GM21390 (cell line): Measurements from ENCODE around the gene CACHD1.

ENCODE experiments used
- ATAC-seq: cut with Tn5 transposase; IDR thresholded peaks from one replicate; pipeline ENCODE4 v1.9.1; 2021; ENCODE audit not compliant: unreplicated experiment

Gene CACHD1

DNA sequence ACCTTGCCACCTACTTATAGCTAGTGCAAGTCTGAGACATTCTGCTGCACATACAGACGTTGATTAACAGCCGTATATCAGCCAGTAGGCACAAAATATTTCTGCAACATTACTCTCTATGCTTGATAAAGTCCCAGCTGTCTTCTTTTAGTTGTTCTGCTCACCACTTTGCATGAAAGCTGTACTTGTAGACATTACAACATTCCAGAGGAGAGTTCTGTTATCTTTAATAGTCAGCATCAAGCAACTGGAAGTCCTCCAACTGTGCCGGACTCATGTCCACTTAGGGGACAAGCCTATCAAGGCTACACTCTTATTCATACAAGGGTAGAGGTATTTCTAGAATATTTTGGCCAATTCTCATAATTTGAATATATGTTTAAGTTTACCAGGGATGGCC, 50.0 kb downstream of the CACHD1 start:
- ATAC-seq: no peak

DNA sequence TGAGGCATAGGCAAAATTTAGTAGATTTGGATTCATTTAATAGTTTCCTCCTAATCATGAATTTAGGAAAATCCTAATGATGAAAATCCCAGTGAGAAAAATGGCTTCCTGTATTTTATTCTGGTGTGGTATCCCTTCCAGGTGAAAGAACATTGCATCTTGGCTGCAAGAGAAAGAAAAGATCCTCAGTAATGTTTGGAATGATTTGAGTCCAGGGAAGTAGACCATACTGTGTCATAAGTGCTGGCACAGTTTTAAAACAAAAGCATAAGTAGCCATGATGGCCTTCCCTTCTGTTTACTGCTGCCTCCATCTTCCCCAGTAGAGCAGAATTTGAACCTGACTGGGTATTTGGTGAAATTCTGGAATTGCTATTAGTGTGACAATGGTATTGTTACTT, 52.8 kb downstream of the CACHD1 start:
- ATAC-seq: no peak

DNA sequence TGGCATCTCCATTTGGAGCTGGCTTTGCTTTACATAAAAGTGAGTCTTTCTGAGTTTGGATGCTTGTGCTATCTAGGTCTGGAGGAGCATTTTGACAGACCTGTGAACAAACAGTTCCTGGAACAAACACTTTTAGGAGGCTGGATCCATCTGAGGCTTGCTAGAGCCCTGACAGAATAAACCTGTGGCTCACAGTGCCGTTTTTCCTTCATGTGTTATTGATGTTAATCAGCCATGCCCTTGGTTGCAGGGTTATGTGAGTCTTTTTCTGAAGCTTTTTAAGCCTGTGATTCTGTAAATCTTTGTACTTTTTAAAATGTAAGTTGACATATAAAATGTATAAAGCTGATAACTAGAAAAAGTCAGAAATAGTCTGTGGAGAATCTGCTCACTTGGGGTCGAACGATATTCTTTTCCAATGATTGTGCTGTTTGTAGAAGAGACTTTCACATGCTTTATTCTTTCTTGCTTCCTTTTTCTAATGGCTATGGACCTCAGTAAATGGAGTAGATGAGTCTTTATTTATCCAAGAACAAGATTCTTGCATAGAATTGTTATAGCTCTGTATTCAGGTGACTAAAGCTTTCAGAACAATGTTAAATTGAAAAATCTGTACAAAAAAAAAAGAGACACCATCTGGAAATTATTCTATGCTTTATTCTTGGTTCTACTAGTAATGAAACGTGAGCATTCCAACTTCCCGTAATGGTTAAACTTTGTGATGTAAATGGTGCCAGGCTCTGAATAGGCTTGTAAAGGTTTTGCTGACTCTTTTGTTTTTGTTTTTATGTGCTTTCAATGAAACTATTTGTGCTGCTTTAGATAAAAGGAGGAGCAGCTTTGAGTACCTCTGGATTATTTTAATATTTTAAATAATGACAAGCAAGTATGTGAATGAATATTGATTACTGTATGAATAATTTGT, 53.7 kb downstream of the CACHD1 start:
- ATAC-seq: no peak

DNA sequence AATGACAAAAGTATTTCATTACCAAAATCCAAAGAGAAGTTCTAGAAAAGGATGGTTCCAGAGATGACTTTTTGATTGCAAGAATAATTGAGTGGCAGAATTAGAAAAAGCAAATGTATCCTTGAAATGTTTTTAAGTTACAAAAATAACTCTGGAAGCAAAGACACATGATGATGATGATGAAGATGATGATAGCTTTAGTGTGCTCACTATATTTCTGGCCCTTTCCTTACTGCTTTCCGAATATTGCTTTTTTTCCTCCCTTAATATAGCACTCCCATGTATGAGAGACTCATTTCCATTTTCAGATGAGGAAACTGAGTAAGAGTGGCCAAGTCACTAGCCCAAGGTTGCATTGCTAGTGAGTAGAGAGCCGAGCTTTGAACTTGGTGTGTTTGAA, 54.7 kb downstream of the CACHD1 start:
- no peak for ATAC-seq

DNA sequence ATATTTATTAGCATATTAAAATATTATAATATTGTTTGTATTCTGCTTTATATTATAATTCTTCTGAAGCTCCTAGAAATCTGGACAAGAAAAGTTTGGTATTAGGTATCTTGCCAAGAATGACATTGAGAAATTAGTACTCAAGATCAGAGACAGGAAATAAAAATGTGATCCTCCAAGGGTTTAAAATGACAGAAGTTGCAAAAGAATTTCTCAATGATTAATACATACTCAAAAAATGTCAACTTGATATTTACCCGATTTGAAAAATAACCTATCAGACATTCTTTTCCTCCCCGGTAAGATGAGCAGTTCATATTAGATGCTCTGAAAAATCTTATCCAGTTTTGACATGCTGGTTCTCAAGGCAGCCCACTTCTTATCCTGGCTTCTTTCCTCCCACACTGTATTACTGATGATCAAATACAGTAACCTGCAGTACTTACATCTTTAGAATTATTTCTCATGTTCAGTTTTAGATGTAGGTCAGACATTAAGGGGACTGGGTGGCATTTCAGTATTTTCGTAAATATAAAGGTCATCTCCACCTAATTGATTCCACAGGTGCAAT, 55.3 kb downstream of the CACHD1 start:
- ATAC-seq: no peak

DNA sequence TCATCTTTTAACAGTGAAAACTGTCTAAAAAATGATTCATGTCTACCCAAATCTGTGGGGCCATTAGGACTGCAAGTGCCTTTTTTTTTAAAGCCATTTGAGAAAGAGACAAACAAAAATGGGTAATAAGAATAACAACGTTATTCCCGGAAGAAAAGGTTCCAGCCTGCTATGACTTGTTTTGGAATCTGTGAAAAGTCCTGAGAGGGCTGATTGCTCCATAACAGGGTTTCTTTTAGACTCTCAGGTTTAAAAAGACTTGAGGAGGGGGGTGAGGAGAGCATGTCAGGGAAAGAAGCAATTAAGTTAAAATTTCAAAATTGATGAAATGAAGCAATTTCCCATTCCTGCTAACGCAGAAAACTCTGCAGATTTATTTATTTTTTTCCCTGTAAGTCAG, 56.4 kb downstream of the CACHD1 start:
- no peak for ATAC-seq

DNA sequence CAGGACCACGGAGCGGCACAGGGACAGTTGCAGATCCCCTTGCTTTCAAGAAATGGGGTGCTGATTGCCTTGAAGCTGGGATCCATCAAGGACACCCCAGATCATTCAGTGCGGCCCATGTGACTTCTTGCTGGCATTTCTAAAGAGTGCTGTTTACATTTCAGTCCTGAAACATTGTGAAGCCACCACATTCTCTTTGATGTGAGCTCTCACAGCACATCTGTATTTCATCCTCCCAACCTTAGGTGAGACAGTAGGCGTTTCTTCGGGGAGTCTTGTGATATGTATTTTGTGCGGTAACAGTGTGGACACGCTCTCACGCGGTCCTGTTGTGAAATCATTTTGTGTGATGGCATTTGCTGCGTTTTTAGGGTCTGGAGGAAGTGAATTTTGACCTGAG, 57.2 kb downstream of the CACHD1 start:
- no peak for ATAC-seq

DNA sequence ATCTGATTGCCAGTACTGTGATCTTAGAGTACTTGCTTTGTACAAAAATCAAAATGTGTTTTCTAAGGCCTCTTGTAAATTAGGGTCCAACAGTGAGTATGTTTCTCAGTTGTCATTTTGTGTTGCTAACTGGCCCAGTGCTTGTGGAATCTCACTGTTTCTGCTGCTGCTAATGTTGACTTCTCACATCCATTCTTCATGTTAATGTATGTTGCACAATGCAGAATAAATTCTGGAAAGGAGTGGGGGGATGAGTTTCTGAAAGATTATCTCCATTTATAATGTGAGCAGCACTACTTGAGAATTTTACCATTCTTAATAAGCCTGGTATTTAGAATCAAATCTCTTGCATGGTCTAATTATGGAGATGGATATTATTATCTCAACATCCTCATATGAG, 57.9 kb downstream of the CACHD1 start:
- no peak for ATAC-seq

DNA sequence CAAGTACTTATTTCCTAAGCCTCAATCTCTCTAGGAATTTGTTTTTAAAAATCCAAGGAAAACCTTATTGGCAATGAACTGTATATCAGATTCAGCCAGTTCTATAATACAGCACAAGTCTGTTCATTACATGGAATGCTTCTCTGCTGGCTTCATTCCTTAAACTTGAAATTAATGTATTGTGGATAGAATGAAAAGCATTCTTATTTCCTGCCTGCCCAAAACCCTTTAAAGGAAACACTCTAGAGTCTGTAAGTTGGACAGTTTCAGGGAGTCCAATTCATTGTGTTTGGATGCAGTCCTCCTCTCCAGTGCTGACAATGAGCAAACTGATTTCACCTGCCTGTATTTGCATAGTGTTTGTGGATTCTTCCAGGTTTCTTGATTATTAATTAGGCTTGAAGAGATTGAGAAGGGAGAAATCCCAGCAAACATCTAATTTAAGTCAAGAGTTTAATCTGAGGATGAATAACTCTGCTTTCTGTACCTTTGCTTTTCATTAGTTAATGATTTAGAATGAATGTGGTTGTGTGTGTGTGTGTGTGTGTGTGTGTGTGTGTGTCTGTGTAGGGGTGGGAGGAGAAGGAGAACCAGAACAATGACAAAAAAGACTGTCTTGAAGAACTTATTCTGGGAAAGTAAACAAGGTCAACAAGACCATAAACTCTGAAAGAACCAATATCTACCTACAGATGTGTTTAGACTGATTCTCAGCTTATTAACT, 61.2 kb downstream of the CACHD1 start:
- ATAC-seq: no peak

DNA sequence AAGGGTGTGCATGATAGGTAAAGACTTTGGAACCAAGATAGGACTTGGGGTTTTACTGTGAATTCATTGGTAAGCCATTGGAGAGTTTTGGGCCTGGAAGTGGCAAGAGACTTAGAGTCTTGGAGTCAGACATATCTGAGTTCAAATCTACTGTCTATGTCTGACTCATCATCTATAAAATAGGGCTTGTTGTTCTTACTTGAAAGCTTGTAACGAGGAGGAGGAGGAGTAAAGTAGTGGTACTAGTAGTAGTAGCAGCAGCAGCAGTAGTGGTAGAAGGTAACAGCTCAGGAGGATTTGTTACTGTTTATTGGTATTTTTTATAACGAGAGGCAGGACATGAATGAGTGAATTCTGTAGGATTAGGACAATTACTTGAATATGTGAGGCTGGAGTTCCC, 62.7 kb downstream of the CACHD1 start:
- no peak for ATAC-seq

DNA sequence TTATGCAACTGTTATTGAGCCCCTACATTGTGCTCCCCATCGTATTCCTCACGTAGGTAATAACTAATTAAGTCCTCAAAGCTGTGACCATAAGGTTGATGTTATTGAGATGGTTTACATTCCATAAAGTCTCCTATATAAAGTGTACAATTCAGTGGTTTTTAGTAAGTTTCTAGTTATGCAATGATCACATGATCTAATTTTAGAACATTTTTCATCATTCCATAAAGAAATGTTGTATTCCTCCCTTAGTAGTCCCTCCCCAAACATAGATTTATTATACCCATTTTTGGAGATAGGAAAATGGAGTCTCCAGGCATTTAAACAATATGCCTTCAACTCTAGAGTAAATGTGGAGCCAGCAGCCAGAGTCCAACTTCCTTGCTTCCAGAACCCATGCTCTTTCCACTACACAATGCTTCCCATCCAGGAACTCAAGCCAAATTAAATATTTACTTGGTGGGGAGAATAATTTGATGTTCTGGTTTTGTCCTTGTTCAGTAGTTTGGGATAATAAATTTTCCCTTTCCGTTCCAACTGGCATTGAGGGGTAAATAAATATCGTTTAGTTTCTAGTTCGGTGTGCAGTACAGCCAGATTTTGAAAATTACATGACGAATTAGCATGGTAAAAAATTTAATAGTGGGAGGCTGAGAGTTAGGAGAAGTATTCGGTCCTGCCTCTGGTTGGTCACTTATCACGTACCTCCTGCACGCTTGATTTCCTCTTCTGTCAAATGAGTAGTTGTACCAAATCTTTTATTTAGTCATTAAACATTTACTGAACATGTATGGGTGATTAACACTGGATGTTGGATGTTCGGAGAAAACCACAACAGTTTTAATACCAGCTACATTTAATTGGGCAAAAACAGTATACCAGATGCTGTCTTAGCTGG, 66.3 kb downstream of the CACHD1 start:
- no peak for ATAC-seq

DNA sequence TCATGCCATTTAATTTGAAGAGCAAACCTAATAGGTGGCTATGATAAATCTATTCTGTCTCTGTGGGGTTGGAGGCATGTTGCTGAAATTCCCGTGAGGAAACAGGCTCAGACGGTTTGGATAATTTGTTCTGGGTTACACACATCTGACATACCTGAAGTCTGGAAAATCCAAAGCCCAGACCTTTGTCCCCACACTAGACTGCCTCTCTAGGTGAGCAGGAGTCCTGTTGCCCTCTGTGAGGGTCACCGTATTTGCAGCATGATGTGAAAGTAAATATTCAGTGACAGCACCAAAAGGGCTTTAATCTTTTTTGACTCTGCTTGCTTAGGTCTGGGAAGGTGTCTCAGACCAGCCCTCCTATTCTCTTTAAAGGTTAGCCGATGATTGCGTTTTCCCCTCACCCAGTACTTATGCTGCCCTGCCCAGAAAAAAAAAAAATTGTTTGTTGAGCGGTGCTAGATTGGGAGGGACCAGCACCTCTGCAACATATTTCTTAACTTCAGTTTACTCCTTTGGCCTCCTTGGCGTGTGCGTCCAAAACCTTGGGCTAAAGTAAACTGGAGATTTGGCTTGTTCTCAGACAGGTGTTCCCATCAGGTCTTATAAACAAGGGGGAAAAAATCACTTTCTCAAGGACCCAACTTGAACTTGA, 67.0 kb downstream of the CACHD1 start:
- no peak for ATAC-seq

DNA sequence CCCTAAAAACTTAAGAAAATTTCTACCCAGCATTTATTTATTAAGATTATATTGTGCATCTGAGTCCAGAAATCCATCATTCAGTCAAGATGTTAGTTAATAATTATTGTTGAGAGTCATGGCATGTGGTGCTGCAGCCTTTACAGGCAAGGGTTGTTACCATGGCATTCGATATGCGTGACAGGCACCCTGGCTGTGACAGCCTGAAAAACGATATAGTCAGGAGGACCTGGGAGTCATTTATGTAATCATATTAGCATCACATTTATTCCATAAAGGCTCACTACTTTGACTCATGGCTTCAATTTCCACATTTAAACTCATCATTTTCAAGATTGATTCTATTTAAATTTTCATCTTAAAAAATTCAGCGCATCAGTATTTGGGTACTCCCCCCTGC, 68.0 kb downstream of the CACHD1 start:
- no peak for ATAC-seq

DNA sequence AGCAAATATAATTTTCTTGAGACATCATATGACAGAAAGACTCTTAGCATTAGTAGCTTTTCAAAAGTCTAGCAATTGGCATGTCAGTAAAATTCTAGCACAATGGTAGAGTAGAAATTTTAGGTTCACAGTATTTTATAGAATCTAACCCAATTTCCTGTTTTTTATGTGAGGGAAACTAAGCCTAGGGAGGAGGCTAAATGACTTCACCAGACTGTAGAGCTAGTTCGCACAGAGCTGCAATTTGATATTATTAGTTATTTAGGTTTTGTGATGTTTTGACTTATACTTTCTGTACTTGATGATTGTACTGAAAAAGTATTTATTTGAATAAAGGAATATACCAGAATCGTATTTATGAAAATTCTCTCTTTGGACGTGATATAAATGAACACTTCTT, 68.5 kb downstream of the CACHD1 start:
- ATAC-seq: no peak

DNA sequence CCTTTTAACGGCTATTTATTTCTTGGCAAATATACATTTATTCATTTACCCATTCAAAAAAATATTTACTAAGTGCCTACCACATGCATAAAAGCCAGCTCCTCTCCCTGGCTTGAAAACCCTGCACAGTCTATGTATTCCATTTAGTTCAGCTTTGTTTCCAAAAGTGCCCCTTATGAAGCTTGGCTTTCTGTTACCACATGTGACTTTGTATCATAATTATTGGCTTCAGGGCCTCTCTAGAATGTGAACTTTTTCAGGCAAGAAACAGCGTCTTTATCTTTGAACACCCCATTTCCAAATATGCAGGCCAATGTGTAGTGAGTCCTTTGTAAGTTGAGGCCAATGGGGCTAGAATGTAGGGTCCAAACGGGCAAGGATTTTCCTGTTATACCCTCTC, 69.4 kb downstream of the CACHD1 start:
- ATAC-seq: no peak

DNA sequence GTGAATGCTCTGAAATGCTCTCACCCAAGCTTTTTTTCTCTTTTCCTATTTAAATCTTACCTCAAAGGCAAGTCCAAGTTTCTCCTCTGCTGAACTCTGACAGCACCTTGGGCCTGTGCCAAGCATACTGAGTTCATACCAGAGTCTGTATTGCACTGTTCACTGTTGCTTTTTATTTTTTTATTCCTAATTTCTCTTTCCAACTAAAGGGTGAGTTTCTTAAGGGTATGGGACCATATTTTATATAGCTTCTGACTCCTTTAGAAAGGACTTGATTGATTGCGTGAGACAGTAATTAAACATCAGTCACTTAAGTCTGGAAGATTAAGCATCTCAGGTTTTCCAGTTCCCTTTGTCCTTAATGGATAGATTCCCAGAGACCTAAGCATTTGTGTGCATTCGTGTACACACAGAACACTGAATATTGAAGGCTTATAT, 69.9 kb downstream of the CACHD1 start:
- no peak for ATAC-seq

DNA sequence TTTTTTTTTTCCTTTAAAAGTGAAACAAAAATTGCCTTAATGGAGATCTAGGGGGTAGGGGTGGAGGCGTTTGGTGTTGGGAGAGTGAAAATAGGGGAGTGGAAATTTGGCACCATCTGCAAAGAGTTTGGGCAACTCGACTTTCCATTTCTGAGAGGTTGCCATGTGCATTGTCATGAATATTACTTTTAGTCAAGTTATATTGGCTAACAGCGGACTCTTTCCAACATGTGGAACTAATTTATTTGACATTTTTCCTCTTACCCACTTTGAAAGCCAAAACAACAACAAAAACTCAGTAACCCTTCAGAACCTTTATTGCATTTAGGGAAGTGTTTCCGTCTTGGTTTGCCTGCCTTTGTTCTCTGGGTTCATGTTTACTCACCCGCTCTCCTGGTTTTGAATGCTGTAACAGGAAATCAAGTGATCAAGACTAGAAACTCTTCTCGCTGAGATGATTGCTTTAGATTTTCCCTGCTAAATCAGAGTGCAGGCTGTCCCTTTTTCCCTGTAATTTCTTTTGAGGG, 70.4 kb downstream of the CACHD1 start:
- ATAC-seq: no peak

DNA sequence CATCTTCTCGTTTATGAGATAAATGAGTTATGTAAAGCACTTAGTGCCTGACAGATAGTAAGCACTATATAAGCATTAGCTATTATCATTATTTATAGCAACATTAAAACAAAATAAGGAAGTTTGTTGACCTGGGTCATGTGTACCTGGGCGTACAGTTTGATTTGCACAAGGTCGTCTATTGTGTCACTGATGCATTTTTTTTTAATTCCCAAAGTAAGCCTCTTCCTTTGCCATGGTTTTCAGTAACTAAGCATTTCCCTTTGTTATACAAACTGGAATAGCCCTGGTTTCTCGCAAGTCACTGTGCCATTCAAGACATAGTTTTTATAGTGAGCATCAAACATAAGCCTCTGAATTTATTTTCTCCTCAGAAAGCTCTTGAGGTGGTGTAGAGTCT, 72.2 kb downstream of the CACHD1 start:
- ATAC-seq: no peak

DNA sequence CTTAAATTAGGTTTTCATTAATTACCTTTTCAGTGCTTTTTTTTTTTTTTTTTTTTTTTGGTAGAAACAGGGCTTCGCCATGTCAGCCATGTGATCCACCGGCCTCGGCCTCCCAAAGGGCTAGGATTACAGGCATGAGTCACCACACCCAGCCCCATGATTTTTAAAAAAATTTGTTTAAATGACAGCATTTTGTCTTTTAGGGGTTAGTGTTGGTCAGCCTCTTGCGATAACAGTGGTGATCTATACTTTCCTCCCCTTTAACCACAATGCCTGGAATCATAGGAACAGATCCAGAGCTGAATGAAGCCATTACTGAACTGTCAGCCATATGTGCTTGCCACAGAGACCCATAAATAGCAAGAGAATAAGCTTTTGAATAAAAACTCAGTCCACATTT, 73.9 kb downstream of the CACHD1 start:
- ATAC-seq: no peak

DNA sequence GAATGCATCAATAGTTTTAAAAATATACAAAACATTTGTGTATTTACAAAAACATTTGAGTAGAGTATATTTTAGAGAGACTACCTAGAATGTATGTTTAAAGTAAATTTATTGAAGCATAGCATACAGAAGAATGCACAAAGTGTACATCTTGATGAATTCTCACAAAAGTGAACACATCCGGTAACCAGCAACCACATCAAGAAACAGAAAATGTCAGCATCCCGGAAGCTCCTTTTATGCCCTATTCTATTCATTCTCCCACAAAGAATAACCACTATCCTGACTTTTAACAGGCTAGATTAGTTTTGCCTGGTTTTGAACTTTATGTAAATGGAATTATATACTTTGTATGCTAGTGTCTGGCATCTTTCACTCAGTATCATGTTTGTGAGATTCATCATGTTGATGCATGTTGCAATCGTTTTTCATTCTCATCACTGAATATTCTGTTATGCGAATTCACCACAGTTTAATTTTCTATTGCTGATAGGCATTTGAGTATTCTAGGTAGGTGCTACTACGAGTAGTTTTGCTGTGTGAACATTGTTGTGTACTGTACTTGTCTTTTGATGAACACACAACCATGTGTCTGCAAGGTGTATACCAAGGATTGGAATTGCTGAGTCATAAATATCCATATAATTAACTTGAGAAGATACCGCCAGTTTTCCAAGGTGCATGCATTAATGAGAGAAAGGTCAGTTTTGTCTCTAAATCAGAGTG, 75.4 kb downstream of the CACHD1 start:
- no peak for ATAC-seq
